NCI-H2107 (cell line): Measurements from ENCODE around the gene CRIM1.

Source experiments
- DNase-seq: peaks from one replicate; lab custom pipeline; 2025; lab: John Stamatoyannopoulos, UW

Gene CRIM1

DNA sequence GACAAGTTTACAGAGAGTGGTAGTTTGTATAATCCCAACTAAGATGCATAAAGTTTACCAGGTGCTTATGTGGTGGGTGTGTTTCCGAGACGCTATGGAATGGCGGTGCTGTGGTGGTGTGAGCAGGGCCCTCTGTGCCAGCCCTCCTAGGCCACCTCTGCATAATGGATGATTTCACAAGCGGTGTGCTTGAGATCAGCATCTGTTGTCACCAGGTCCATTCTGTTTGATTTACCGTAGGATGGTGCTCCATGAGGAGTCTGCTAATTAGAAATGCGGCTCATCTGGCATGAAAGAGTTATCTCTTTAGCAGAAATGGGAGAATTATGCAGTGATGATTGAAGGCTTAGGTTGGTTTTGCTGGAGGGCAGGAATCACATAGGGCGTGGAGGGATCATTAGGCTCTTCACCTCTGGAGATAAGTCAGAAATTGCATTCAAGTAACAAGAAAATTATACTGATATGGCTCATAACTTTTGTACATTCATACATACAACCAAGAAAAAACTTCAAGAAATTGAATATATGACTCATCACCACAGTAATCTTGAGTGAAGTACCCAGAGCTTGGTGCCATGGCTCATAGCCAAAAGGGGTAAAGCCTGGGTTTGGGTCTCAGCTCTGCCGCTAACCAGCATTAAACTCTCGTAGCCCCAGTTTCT is 41.4 kb downstream of the CRIM1 start:
- no peak for DNase-seq

DNA sequence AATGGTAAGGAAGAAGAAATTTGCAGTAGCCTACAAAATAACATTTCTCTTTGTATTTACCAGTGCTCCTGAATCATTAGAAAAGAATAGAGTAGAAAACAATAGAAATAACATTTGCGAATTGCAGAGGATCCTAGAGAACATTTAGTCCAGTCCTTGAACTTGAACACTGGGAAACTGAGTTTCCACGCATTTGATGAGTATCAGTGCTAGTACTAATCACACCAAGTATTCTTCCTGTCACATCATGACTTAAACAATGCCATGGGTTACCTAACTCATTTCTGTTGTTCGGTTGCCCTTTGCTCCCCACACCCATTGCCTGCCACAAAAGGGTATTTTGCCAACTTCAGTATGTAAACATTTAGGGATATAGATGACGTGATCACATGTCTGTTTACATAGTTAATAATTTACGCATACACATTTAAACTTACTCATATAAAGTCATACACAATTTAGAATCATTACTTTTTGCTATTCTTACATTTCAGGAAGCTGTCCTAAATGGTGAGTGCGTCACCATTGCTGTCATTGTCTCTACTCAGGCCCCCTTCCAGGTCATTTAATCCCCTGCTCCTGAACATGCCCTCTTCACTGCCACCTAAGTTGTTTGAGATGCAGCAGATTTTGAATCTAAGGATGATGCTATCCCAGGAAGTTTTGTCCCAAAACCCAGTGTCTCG is 42.3 kb downstream of the CRIM1 start:
- no peak for DNase-seq

DNA sequence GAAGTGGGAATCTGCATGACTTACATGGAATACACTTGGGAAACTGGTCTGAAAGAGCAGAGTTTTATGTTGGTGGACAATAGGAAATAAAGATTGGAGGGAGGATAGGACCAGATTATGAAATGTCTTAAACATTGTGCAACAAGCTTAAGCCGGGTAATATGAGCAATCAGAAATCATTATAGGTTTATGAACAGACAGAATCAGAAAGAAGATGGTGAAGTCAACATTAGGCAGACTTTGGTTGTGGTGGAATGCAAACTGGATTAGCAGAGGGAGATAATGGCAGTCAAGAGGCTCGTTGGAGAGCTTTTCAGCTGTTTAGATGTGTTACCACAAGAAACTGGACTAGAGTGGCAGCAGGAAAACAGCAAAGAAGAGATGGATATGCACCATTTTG is 43.5 kb downstream of the CRIM1 start:
- DNase-seq, result no peak

DNA sequence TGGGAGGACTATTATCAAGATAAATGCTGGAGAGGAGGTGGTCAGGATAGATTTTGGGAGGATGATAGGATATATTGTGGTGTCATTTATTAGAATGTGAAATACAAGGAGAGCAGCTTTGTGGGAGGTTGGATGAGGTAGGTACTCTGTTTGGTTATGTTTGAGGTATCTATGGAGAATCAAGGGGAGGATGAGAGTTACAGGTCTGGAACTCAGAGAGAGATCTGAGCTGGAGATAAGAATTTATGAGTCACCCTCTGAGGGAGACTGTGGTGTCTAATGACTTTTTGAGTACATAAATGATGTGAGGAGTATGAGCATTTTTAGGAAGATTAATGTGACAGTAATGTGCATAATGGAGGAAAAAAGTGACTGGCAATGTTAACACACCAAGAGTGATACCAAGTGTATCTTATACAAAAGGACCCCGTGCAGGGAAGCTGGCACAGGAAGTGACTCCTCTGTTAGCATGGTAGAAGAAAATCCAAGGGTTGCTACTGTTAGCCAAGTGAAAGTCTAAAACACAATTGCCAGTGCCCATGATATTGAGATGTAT is 48.2 kb downstream of the CRIM1 start:
- no peak for DNase-seq

DNA sequence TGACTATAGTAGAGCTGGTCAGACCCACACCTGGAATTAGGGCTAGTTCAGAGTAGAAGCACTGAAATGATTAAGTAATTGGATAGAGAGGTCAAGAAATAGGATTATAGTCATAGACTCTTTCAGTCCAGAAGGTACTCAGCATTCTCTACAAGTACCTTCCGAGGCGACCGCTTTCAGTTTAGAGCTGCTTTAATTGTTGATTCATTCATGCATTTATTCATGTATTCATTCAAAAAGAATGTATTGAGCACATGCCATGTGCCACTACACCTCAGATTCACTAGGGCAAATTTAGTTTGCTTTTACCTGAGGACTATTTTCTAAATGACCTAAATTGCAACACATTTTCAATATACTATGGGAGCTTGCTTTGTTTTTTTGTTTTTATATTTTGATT is 48.7 kb downstream of the CRIM1 start:
- no peak for DNase-seq

DNA sequence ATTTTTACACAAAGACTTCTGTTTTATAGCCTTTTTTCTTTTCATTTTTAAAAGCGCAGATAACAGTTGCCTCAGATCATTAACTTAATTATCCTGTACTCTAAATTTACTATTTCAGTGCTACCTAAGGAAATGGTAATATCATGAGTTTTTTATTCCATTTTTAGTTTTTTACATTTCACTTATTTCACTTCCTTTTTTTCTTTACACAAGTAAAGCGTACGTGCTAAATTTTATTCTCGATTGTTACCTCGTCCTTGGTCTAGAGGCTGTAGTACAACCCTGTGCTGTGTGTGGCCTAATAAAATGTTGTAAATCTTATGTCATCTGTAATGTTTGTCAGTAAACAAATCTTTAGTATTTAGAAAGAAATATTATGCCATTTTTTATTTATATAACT is 49.2 kb downstream of the CRIM1 start:
- no peak for DNase-seq

DNA sequence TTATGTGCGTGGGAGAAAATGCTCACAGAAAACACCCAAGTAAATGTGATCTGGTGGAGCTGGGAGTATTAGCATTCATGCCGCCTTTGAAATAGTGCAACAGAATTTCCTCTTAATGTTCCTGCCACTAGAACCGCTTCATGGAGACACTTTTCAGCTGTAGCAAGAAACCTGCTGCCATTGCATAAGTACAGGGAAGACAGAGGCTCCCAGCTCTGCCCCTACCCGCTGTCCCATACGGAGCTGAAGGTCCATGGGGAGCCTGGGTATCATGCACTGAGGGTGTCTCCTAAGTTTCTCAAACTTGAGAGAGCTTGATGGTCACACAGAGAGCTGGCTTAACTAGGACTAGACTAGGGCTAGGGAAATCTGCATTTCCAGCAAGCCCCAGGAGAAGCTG is 49.6 kb downstream of the CRIM1 start:
- no peak for DNase-seq

DNA sequence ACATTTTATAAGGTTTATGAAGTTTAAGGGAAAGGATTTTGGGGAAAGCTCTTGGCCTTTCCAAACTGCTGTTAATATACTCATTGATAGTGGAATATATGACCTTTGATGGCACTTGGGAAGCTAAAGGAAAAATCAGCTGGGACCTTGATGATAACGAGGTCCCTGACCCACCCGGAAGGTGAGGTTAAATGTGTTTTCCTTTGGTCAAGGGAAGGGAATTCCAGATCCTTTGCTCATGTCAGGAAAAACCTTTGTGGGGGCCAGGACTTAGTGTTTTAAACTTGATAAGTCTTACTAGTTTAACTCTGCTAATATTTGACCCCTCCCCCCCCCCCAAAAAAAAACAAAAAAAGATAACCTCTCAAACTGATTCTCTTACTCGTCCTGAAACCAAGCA is 50.7 kb downstream of the CRIM1 start:
- DNase-seq, result no peak

DNA sequence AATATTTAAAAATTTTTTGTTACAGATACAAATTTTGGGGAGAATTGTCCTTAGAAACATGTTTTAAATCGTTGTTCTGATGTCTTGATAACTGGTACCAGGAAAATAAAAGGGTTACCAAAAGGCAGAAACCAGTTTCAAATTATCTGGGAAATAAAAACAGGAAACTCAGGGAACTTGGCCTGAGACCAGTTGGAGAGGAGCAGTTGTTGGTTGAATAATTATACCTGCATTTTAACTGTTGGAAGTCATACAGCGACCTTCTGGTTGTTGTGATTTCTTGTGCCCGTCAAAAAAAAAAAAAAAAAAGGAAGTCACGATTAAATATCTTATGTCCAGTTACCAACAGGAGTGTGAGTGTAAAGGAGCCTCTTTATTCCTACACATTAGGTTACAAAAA is 51.8 kb downstream of the CRIM1 start:
- DNase-seq, result no peak

DNA sequence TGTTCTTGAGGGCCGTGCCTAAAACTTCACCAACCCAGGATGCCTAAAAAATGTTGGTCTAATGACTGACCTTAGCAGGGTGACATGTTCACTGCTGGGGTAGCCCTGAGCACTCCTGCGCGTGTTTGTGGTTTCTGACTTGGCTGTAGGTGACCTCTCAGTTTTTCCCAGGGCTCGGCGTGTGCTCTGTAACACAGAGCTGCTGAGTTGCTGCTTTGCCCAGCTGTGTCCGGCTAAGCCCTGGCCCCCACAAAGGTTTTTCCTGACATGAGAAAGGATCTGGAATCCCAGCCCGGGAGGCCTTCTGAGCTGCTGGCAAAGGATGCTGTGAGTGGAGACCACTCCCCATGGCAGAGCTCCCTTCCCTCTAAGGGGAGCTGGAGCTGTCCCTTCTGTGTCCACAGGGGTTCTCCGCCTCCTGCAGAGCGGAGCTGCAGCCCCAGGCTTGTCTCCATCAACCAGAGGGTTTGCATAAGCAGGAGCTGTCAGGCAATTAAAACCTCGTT is 52.7 kb downstream of the CRIM1 start:
- DNase-seq, result no peak

DNA sequence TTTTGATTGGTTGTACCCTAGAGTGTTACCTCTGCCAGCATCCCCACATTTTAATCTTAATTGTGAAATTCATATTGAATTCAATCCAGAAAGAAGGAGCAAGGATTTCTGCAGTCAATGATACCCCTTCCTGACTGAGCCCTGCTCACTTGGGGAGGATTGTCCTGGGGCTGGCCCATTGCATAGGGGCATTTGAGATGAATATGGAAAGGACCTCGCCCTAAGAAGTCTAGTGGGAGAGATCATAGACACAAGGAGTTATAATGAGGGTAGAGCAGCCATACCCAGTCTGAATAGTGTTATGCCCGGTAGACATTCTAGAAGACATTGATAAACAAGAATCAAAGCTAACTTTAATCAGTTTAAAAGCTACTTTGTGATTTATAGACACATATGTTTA is 53.8 kb downstream of the CRIM1 start:
- no peak for DNase-seq

DNA sequence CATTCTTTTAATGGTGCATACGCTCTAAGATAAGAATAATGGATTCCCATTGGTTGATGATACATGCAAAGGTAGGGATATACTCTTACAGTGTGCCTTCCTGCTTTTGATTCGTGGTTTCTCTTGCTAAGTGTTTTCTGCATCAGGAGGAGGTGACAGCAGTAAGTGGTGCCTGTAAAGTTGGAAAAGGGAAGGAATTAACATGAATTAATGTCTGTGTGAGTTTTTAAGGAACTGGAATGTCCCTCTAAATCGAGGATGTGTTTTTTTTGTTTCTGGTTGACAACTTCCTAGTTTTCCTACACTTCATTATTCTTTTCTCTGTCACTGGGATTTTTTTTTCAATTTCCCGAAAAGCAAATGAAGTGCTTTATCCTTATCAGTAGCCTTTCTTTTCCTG is 54.4 kb downstream of the CRIM1 start:
- DNase-seq, result no peak

DNA sequence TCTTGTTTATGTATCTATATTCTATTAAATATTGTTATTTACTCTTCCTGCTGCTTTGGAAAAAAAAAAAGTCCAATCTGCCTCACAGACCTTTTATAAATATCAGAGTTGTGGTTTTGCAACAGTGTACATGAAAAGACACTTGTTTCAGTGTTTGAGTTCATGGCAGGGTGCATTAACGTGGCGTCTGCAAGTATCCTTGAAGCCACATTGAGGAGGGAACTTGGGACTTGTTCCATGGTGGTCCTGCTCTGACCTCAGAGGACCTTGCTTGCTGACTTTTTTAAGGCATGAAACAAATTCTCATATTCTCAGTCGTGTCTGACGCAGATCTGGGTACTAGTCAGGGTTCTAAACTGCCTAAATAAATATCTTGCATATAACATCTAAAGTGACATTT is 55.1 kb downstream of the CRIM1 start:
- DNase-seq, result no peak

DNA sequence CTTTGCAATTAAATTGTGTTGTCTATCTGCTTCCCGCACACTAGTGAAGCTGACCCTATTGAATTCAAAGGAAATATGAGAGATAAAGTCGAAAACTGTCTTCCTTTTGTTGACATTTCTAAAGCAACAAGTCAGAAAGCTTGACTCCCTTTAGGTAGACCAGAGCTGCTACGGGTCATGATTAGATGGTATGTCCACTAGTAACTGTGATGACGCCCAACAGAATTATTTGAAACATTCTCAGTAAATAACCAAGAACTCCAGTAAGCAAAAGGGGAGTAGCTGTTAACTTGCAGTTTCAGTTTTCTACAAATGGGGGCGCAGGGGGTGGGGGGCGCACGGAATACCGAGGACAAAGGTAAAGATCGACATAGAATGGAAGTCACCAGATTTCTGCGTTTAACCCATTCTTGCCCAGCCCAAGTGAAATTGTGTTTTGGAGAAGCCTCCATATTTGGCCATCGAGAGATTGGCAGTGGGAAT is 56.4 kb downstream of the CRIM1 start:
- no peak for DNase-seq

DNA sequence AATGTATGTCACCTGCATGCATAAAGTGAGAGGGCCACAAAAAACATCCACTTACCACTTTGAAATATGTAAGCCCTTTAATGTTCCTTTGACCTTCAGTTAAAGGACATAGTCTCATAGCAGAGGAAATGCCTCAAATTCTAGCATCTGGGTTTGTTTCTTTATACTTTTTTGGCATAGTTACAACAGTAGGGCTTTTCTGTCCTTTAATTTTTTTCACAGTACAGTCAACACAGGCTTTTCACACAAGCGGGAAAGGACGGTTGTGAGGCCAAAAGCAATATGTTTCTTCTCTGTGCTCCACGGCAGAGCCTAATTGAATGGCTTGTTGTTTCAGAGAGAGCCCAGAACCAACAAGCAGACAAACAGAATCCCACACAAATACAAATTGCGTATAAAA is 57.6 kb downstream of the CRIM1 start:
- no peak for DNase-seq

DNA sequence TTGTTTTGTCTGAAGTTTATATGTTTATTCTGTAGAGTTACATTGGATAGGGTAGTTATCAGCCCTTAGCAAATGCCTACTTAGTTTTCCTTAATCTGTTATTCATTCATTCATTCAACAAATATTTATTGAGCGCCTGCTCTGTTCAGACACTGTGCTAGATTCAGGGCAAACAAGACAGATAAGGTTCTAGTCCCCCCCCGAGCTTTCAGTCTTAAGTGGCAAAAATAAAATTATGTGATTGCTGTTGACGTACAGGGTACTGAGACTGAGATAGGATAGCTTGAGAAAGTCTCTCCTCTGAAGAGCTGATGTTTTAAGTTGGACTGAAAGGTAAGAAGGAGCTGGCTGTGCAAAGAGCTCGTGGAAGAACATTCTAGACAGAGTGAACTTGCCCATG is 58.7 kb downstream of the CRIM1 start:
- no peak for DNase-seq

DNA sequence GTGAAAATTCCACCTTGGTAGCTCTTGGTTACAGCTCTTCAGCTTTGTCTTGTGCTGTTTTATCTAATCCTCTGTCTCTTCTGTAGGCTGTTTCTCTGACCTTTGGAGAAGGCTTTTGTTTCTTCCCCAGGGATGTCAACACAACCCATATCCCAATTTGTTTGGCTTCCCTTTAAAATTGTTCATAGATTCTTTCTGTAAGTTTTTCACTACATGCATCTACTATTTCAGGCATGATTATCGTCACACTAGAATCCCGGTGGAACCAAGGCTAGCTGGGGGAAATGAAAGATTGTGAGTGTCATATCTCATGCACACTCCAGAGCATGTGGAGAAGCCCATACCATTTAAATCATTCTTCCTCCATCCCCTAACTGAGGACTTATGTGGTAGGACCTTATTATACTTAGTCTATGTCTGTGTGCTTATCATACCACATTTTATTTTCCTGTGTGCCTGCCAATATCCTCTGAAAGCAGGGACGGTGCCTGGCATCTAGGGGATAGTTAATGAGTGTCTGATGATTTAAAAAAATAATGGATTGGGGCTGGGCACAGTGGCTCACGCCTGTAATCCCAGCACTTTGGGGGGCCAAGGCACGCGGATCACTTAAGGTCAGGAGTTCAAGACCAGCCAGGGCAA is 59.9 kb downstream of the CRIM1 start:
- DNase-seq, result no peak

DNA sequence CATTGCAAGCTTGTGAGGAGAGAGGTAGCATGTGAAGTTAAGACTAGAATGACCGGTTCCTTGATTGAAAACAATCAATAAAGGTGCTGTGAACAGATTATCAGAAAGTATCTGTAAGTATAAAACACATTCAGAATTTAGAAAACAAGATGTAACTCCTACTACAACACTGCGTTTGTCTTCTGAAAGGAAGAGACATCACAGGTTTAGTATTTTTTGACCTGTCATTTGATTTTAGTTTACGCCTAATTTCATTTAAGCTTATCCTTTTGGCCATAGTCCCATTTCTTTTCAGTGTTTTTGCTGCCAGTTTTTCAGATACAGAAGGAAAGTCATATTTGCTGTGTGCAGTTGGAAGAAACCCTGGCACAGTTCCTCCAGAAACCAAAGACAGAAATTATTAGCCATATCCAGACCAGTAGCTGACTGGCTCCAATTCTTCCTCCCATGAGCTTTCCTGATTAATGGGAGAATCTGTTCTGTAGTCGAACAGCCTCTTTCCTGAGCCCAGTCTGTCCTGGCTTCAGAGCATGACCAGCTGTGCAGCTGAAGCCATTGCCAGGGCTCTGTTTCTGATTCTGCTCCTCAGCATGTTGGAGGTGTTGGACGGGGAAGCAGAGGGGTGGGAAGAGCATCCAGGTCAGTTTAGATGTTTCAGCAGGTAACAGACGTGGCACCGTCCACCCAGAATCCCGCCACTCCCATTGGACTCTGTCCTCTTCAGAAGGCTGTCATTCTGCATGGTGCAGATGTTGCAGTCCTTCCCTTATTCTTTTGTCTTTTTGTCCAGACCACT is 61.0 kb downstream of the CRIM1 start:
- DNase-seq, result no peak

DNA sequence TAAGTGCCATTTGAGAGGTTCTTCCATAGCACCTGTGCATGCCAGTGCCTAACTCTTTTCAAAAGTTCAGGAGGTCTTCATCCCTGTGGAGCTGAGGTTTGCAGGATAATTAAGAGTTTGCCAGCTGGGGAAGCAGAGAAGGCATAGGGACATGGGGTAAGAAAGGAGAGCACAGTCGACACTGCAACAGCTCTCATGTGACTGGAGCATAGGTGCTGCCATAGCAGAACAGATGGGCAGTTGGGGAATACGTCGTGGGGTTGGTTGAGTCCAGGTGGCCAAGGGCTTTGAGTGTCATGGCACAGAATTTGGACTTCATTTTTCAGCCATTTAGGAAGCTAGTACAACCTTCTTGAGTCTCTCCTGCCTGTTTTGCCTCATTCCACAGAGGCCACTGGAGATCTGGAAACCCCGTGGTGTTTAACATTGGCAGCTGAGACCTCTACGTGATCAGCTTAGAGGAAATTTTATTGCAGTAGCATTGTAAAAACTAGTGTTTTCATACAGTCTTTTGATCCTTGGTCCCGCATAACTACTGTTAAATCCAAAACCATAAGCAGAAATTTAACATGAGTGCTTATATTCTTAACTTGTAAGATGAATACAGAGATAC is 65.1 kb downstream of the CRIM1 start:
- no peak for DNase-seq

DNA sequence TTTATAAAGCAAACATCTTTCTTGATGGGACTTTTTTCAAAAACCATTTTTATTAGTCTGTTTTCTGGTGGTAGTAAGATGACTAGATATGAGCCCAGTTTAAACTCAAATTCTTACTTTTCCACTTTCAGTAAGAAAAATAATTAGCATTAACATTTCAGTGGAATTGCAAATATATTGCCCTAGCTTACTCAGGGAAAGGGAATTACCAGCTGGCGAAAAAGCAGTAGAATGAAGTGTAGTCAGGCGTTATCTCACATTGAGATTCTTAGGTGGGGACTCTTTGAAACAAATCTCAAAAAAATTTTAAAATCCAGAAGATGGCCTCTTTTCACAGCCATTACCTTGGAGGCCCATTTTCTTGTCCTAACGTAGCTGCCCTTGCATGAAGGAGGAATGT is 65.8 kb downstream of the CRIM1 start:
- DNase-seq, result no peak

DNA sequence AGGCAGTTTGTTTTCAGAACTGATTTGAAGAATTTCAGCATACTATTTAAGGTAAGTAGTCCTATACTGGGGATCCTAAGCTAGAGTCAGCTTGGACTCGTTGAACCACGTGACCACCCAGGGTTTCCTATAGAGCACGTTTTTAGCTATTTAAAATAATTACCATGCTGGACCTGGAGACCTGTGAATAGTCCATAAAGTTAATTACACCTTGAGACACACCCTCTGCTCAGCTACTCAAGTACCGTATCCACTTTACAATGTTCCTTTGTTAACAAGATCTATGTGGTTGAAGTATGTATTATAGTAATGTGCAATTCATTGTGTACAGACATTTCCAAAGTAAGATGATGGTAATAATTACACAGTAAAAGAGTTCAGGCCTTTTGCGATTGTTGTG is 67.6 kb downstream of the CRIM1 start:
- DNase-seq, result no peak

DNA sequence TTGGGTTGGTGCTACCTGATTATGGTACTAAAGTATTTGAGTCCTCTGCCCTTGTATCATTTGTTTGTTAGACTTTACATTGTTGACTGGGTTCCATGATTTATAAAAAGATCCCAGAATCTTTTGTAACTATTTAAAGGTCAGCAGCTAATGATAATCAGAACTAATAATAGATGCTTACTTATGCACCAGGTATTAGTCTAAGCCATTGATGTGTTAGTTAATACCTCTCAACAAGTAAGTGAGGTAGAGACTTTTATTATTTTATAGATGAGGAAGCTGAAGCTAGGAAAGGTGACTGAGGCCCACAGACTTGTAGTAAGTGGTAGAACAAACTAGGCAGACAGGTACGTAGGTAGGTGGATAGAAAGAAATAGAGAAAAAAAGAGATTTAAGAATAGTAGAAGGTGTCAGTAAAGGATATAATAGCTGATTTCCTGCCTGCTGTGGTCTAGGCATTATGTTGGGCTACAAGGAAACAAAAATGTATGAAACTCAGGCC is 68.1 kb downstream of the CRIM1 start:
- DNase-seq, result no peak
